BJ (cell line): ENCODE data around the gene USE1. TPM values are rescaled to one million over a fixed set of nuclear protein-coding genes. Genes with fewer than 3 reads are reported as not detected.

ENCODE experiments used
- CTCF ChIA-PET: fragments of 350-600 bp; formaldehyde crosslinking; extraction: SDS; loops from one replicate; lab custom pipeline; 2021; ENCODE audit warnings: antibody characterized with exemption, inconsistent platforms; lab: Yijun Ruan, JAX
- POLR2A ChIA-PET: fragments of 300-600 bp; sonication (Branson Sonifier 250); formaldehyde crosslinking; extraction: SDS; loops from one replicate; lab custom pipeline; 2021; ENCODE audit warnings: antibody characterized with exemption; lab: Charles Lee
- DNase-seq: peaks from one replicate; pipeline ENCODE4 v3.0.0-alpha.2; 2011; ENCODE audit warnings: low read depth
- H3K27me3 ChIP-seq: 2 replicates; pipeline ENCODE4 v1.6.0; 2011; ENCODE audit warnings: low read length; ENCODE audit not compliant: control insufficient read depth, insufficient read depth
- H3K36me3 ChIP-seq: 2 replicates; pipeline ENCODE4 v1.5.1; 2011; ENCODE audit warnings: low read length; ENCODE audit not compliant: control insufficient read depth, insufficient read depth
- H3K4me3 ChIP-seq: 2 replicates; pipeline ENCODE4 v1.5.1; 2011; ENCODE audit warnings: low read depth, mild to moderate bottlenecking, control low read depth, low read length
- CTCF ChIP-seq: IDR thresholded peaks from 2 replicates; pipeline ENCODE4 v1.5.1; 2011; ENCODE audit warnings: low read depth, mild to moderate bottlenecking, control low read depth, inconsistent platforms, low read length, moderate library complexity; ENCODE audit not compliant: insufficient read depth
- polyA plus RNA-seq: library from polyadenylated mRNA; depleted of rRNA; stranded (reverse); fragments of >200 nt; gene quantifications from 2 replicates; pipeline ENCODE4 v1.2.3, GENCODE V29; 2011

The USE1 gene
- polyA plus RNA-seq, 1 experiment: 29.7 TPM

DNA sequence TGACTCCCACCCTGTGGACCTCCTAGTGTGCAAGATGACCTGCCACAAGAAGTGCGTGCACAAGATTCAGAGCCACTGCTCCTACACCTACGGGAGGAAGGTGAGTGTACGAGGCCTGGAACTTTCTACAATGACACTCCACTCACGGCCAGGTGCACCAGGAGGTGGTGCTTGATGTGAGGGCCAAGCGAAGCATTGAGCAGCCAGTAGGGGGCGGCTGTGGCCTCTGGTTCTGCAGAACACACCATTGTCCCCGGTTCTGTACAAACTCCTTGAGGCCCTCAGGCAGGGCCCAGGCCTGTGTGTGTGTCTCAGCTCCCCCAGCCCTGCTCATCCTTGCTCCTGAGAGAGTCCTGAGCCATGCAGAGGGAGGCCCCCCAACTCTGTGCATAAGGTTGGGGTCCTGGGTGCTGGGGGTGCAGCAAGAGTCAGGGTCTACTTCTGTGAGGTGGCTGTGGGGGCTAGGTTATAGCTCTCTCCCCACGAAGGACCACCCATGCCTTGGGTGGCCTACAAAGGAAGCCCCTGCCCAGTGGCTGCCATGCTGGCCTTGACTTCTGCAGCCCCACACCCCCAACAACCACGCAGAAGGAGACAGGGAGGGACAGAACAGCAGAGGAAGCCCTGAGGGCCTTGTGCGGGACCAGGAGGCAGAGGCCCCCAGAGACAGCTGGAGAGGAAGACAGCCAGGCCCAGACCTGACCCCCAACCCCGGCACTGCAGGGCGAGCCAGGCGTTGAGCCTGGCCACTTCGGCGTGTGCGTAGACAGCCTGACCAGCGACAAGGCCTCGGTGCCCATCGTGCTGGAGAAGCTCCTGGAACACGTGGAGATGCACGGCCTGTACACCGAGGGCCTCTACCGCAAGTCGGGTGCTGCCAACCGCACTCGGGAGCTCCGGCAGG lies 9.7 kb upstream of the USE1 start:
- Histone ChIP-seq H3K36me3 (peaks cover 66% of the 10 kb centered on the region), H3K4me3 (no peak overlapping the region), H3K27me3 (no peaks in the 10 kb centered on the region)
- no peak for DNase-seq
- POLR2A ChIA-PET: no interaction called here
- peak; percentile 73 for TF ChIP-seq CTCF
- CTCF ChIA-PET: interaction anchor here (0.7 to 3.3 kb wide), 6 partner anchors 10 to 136 kb away, joined by 3 to 24 read pairs (median 5); partner anchors contain the start of genes ANKLE1 and USE1

DNA sequence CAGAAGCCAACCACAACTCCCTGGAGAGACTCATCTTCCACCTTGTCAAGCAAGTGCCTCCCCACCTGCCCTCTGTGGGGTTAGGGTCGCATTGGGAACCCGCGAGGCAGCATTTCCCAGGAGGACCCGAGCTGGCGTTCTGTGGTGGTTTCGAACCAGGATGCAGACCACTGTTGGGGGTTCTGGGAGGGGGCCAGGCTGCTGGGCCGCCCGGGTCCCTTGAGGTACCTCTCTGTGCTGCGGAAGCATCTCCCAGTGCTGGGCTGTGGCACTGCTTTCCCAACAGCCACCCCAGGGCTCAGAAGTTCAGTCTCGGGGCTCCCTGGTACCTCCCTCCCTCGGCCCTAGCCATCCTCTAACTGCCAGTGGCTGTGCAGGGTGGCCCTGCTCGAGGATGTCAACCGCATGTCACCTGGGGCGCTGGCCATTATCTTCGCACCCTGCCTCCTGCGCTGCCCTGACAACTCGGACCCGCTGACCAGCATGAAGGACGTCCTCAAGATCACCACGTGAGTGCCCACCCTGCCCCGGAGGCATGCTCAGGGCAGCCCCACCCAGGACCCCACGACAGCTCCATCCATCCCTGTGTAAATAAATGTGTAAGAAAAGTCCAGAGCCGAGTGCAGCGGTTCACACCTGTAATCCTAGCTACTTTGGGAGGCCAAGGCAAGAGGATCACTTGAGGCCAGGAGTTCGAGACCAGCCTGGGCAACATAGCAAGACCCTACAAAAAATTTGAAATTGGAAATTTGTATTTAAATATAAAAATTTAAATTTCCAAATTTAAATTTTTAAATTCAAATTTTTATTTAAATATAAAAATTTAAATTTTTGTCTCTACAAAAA lies 8.2 kb upstream of the USE1 start:
- peaks cover 59% of the 10 kb centered on the region for H3K36me3 ChIP-seq

GRCh38 chr19:17209126-17210036 lies 5.8 kb upstream of the USE1 start:
- CTCF ChIA-PET: interaction anchor here (0.8 to 1.9 kb wide), 4 partner anchors 9 to 74 kb away, joined by 3 to 9 read pairs (median 3); partner anchors contain the start of gene OCEL1
- no peak for DNase-seq
- no peak for TF ChIP-seq CTCF
- Histone ChIP-seq H3K36me3 (peaks cover 47% of the 10 kb centered on the region), H3K4me3 (no peak overlapping the region), H3K27me3 (no peaks in the 10 kb centered on the region)
- POLR2A ChIA-PET: no interaction called here

More for the DNA sequence above, 8.2 kb upstream of the USE1 start:
- ChIA-PET CTCF (interaction anchor here (1.0 to 3.3 kb wide), 4 partner anchors 8 to 98 kb away, joined by 3 to 24 read pairs (median 6); partner anchors contain the start of genes ANKLE1 and USE1), POLR2A (no interaction called here)
- no peaks in the 10 kb centered on the region for H3K27me3 ChIP-seq
- TF ChIP-seq CTCF: no peak
- H3K4me3 ChIP-seq: no peak overlapping the region
- no peak for DNase-seq

DNA sequence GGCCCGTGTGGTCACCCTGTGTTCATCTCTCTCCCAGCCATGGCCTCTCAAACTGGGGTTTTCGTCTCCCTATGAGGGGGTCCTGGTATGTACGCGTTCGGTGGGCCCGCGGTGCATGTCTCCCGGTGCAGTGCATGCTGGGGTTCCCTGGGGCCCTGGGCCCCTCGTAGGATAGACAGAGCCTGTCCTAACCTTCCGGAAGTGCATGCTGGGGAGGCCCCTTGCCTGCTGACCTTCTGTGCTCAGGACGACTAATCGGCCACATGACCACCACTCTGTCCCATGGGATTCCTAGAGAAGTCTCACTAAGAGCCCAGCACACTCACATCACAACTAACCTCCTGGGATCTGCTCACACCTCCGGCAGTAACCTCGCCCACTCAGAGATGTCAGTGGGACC lies 4.9 kb upstream of the USE1 start:
- no peak for TF ChIP-seq CTCF
- Histone ChIP-seq H3K27me3 (no peaks in the 10 kb centered on the region), H3K4me3 (no peak overlapping the region), H3K36me3 (peaks cover 43% of the 10 kb centered on the region)
- no peak for DNase-seq
- ChIA-PET CTCF (interaction anchor here (1.4 kb wide), 1 partner anchor 16 kb away, joined by 3 read pairs; the partner anchor contains the start of gene OCEL1), POLR2A (no interaction called here)
